GM18517 (cell line): ENCODE data around the gene ALPK1.
"Not testable (repeated sequence)": the region's sequence is repeated elsewhere in the genome, so short reads cannot be mapped to it uniquely, and the experiment has no call there.

Source experiments
- ATAC-seq: cut with Tn5 transposase; IDR thresholded peaks from one replicate; pipeline ENCODE4 v1.9.1; 2021; ENCODE audit warnings: mild to moderate bottlenecking, moderate library complexity; ENCODE audit not compliant: unreplicated experiment

The ALPK1 gene

DNA sequence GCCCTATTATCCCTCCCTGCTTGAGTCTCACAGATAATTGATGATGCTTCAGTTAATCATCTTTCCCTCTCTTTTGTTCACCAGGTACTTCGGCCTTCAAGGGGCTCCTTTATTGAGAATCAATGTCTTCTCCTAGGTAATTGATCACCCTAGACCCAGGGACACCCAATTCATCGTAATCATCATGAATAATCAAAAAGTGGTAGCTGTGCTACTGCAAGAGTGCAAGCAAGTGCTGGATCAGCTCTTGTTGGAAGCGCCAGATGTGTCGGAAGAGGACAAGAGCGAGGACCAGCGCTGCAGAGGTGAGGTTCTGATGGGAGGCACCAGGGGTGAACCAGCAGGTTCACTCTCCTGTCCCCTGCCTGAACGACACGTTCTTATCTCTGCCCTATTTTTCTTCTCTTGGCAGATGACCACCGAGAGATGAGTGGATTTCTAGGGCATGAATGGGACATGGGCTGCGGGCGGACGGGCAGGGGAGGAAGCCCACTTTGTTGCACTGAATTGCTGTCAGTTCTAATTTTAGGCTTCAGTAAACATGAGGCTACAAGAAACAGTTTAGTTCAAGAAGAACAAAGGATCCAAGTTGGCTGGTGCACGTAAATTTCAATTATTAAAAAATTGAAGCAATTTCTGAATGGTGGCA is 80.5 kb downstream of the ALPK1 start:
- ATAC-seq, result no peak

DNA sequence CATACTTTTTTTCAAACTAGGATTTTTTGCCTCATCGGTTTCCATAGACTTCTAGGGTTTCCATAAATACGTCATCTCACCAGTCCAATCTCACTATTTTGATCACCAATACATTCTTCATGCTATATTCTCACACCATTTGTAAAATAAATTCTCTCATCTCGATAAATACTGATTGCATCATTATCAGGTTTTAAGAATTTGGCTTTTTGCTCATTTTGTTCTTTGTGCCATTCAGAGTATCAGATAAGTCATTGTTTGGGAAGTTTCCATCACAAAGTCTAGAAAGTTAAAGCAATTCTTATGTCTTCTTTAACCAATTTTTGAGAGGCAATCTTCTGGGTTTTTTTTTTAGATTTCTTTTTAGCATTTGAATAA is 81.1 kb downstream of the ALPK1 start:
- ATAC-seq, result no peak

GRCh38 chr4:112378858-112379257 is 81.7 kb downstream of the ALPK1 start:
- no peak for ATAC-seq

DNA sequence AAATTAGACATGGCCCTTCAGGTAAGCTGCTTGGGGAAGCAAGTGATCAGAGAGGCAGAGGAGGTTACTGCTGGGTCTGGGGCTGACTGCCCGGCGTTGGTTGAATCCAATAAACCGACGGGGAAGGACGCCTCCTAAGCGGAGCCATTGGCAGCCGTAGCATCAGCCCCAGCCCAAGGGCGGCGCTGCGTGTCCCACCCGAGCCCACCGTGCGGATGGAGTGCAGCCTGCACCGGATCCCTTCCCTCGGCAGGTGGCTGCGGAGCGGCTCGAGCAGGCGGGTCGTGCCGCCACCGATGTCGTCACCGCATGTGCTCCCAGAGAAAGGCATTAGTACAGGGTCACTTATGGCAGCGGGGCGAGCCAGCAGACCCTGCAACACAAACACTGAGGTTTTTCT is 82.1 kb downstream of the ALPK1 start:
- ATAC-seq, result no peak

- ATAC-seq, result no peak
Observed at GRCh38 chr4:112381996-112382692, 85.0 kb downstream of the ALPK1 start.

DNA sequence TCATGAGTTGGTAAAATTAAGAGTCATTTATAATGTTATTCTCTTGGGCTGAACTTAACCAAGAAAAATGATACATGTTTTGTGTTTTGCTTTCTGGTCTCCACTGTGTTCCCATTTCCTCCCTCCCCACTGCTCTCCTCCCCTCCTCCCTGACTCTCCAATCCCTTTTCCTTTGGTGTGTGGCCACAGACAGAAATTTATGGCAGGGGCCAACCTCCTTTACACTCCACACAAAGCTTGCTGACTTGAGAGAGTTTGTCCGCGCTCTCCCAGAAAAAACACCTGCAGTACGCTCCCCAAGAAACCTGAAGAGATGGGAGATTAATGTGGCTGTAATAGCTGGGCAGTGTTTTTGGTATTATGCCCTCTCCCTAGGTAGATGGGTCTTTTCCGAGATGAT is 88.9 kb downstream of the ALPK1 start:
- ATAC-seq, result no peak

- no peak for ATAC-seq
Observed at GRCh38 chr4:112402098-112402497, 104.9 kb downstream of the ALPK1 start.

DNA sequence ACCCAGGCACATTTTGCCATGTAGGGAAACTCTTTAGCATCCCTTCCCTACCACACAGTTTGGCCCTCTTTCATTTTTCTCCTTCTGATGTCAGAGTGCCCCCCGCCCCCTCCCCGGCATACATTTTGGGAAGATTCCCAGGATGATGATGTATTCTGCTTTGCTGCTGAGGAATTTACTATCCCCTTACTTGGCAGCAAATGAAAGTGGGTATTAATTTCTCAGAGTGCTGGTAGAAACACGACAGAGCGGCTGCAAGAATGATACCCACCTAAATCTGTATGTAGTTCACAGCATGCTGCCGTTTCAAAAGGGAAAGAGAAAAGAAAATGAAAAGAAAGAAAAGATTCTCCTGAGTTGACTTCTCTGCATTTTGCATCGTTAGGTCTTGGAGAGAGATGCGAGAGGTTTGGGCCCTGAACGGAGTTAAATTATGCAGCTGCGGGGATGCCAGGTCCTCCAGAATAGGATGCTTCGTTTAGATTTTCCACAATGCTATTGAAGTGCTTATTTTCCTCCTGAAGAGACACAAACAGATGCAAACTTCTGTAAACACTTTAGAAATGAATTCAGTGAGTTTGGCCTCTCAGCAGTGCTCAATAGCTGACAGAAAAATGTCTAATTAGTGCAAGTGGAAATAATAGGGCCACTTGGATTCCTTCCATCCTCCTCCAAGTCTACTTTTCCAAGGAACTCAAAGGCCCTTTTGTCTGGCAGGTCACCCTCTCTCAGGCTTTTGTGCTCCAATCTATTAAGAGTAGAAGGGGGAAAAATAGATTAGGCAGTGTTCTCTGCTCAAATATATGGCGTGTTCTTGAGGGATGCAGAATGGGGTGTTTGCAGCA is 106.2 kb downstream of the ALPK1 start:
- no peak for ATAC-seq

GRCh38 chr4:112410364-112410763 is 113.2 kb downstream of the ALPK1 start:
- no peak for ATAC-seq

DNA sequence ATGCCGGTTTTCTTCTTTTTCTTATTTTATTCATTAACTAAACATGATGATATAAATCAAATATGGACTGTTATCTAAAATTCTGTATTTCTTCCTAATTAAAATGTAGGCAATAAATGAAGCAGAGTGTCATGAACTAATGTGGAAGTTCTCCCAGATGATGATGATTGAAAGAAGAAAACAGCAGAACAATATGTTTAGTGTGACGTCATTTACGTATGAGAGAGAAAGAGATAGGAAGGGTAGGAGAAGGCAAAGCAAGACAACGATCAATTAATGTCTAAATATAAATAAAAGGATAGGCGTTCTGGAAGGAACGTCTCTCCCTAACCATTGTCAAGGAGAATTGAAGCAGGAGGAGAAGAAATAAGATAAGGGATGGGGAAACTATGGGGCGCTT is 113.6 kb downstream of the ALPK1 start:
- no peak for ATAC-seq

GRCh38 chr4:112411781-112412550 is 114.8 kb downstream of the ALPK1 start:
- ATAC-seq, result no peak

GRCh38 chr4:112416464-112416863 is 119.3 kb downstream of the ALPK1 start:
- ATAC-seq, result no peak

- ATAC-seq, result no peak
Observed at GRCh38 chr4:112418092-112418491, 120.9 kb downstream of the ALPK1 start.

- no peak for ATAC-seq
Observed at GRCh38 chr4:112421911-112422310, 124.7 kb downstream of the ALPK1 start.

- ATAC-seq, result no peak
Observed at GRCh38 chr4:112422644-112423043, 125.5 kb downstream of the ALPK1 start.

DNA sequence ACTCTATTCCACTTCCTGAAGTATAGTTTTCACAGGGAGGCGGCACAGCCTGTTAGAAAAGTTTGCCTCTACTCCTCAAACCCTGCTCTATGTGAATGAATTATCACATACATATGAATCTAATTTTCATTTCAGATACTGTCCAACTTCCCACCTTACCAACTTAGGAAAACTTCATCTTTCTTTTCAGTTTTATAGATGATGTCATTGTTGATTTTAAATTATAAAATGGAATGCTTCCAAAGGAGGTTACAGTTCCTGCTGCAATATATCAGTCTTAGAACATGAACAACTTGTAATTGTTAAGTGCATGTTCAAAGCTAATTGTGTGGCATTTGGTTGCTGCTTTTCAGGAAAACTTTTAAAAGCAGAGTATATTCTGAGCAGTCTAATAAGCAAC is 126.4 kb downstream of the ALPK1 start:
- no peak for ATAC-seq

DNA sequence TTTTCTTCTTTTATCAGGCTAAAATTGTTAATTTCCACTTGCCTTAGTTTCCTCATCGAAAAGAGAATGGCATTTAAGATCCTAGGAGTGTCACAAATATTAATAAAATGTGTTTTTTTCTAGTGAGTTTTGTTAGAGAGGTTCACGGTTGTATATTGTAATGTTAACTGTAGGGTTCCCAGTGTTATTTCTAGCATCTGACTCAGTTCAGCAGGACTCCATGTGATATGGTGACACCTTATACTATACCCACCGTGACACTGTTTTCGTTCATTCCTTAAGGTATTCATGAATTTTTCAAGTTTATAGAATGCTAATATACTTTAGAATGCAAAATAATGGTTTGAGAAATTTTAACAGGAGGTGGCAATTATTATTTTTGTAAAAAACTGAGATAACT is 128.7 kb downstream of the ALPK1 start:
- ATAC-seq, result no peak

DNA sequence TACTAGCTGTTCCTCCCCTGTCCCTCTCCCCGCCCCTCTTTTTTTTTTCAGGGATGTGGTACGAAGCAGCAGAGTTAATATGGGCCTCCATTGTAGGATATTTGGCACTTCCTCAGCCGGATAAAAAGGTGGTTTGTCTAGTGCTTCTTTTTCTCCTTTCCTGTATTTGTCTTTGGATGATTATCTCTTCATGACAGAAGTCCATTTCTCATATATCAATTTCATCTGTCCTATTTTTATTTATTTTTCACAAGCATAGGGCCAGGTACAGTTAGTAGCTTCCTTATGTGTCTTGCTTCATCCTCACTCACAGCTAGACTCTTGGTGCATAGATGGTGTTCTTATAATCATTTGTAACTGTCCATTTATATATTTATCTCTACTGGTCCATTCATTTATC is 129.2 kb downstream of the ALPK1 start:
- ATAC-seq, result no peak

DNA sequence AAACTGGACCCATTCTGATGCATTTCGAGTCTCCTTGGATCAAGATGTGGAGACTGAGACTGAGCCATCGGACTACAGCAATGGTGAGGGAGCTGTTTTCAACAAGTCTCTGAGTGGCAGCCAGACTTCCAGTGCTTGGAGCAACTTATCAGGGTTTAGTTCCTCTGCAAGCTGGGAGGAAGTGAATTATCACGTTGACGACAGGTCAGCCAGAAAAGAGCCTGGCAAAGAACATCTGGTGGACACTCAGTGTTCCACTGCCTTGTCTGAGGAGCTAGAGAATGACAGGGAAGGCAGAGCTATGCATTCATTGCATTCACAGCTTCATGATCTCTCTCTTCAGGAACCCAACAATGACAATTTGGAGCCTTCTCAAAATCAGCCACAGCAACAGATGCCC is 134.0 kb downstream of the ALPK1 start:
- no peak for ATAC-seq

DNA sequence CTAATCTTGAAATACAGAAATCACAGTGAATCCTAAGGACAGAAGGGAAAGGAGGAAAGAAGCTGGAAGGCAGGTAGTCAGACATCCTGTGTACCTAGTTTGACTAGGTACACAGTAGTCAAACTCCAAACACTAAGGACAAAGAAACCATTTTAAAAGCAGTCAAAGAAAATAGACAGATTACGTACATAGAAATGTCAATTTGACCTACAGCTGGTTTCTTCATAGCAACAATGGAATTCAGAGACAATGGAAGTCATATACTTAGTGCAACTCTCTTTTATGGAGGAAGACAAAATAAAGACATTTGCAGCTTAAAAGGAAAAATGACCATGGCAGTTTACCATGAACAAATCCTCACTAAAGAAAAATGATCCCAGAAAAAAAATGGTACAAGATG is 139.8 kb downstream of the ALPK1 start:
- no peak for ATAC-seq

DNA sequence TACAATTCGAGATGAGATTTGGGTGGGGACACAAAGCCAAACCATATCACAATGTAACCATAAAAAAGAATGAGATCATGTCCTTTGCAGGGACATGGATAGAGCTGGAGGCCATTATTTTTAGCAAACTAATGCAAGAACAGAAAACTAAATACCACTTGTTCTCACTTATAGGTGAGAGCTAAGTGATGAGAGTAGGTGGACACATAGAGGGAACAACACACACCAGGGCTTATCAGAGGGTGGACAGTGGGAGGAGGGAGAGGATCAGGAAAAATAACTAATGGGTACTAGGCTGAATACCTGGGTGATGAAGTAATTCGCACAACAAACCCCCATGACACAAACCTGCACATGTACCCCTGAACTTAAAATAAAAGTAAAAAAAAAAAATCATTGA is 145.1 kb downstream of the ALPK1 start:
- not testable (repeated sequence) for ATAC-seq
